Left ventricle myocardium inferior (tissue), 1 donor: ENCODE results near the gene RBBP5. TPM values are rescaled to one million over a fixed set of nuclear protein-coding genes. Genes with fewer than 3 reads are reported as not detected.

Source experiments
- DNase-seq: peaks from one replicate; pipeline ENCODE4 v3.0.0-alpha.2; 2020
- H3K27ac ChIP-seq: fragments of 200-600 bp; replicated peaks from 2 replicates; pipeline ENCODE4 v1.8.0; 2021
- H3K27me3 ChIP-seq: fragments of 200-600 bp; 2 replicates; pipeline ENCODE4 v1.8.0; 2021; ENCODE audit warnings: low read depth
- H3K36me3 ChIP-seq: fragments of 200-600 bp; 2 replicates; pipeline ENCODE4 v1.8.0; 2021
- H3K4me1 ChIP-seq: fragments of 200-600 bp; 2 replicates; pipeline ENCODE4 v1.8.0; 2021
- H3K4me3 ChIP-seq: fragments of 200-600 bp; 2 replicates; pipeline ENCODE4 v1.8.0; 2021; ENCODE audit warnings: mild to moderate bottlenecking, moderate library complexity
- H3K9me3 ChIP-seq: fragments of 200-600 bp; replicated peaks from 2 replicates; pipeline ENCODE4 v1.8.0; 2021
- intact Hi-C: fragments of 100-400 bp; cut with micrococcal nuclease; formaldehyde crosslinking; loops from one replicate; pipeline ENCODE4 v1.11.0; 2022
- total RNA-seq: library from RNA; stranded (reverse); fragmentation: NEBNext Ultra II Directional; extraction: Animal tissue kit (Norgen Biotek cat#: 25700); gene quantifications from one replicate; pipeline ENCODE4 v1.2.1, GENCODE V29; 2021
- TF ChIP-seq, protein P1 (sequence below): fragments of 200-600 bp; IDR thresholded peaks from 2 replicates; pipeline ENCODE4 v1.8.0; 2021; ENCODE audit warnings: antibody characterized with exemption, mild to moderate bottlenecking, borderline replicate concordance
- donor health status: DM: no; HTN: yes; CAD: no; lungs with severe emphysema.

Gene RBBP5
- total RNA-seq, 1 donor from 2014 or later: 10.3 TPM

- intact Hi-C loops: no loop called here
- Histone ChIP-seq H3K36me3 (peaks cover 67% of the 10 kb centered on the region), H3K9me3 (no peaks in the 10 kb centered on the region), H3K4me1 (no peaks in the 10 kb centered on the region), H3K27ac (no peak overlapping the region), H3K4me3 (no peak overlapping the region), H3K27me3 (no peaks in the 10 kb centered on the region)
- TF ChIP-seq, protein P1, sequence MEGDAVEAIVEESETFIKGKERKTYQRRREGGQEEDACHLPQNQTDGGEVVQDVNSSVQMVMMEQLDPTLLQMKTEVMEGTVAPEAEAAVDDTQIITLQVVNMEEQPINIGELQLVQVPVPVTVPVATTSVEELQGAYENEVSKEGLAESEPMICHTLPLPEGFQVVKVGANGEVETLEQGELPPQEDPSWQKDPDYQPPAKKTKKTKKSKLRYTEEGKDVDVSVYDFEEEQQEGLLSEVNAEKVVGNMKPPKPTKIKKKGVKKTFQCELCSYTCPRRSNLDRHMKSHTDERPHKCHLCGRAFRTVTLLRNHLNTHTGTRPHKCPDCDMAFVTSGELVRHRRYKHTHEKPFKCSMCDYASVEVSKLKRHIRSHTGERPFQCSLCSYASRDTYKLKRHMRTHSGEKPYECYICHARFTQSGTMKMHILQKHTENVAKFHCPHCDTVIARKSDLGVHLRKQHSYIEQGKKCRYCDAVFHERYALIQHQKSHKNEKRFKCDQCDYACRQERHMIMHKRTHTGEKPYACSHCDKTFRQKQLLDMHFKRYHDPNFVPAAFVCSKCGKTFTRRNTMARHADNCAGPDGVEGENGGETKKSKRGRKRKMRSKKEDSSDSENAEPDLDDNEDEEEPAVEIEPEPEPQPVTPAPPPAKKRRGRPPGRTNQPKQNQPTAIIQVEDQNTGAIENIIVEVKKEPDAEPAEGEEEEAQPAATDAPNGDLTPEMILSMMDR: no peak
- no peak for DNase-seq
Measured at GRCh38 chr1:205109711-205110110, 12.1 kb downstream of the RBBP5 start.

GRCh38 chr1:205109269-205109668 is 12.5 kb downstream of the RBBP5 start:
- H3K27ac ChIP-seq: no peak overlapping the region

GRCh38 chr1:205108464-205108863 is 13.3 kb downstream of the RBBP5 start:
- Histone ChIP-seq H3K36me3 (peaks cover 67% of the 10 kb centered on the region), H3K27me3 (no peaks in the 10 kb centered on the region), H3K4me1 (no peaks in the 10 kb centered on the region), H3K4me3 (no peak overlapping the region), H3K27ac (no peak overlapping the region), H3K9me3 (no peaks in the 10 kb centered on the region)
- intact Hi-C loops: no loop called here
- DNase-seq: no peak
- TF ChIP-seq, protein P1: no peak

More at GRCh38 chr1:205109269-205109668, 12.5 kb downstream of the RBBP5 start:
- Histone ChIP-seq H3K36me3 (peaks cover 67% of the 10 kb centered on the region), H3K9me3 (no peaks in the 10 kb centered on the region), H3K27me3 (no peaks in the 10 kb centered on the region), H3K4me1 (no peaks in the 10 kb centered on the region), H3K4me3 (no peak overlapping the region)
- TF ChIP-seq, protein P1: no peak
- intact Hi-C loops: no loop called here
- DNase-seq: no peak

DNA sequence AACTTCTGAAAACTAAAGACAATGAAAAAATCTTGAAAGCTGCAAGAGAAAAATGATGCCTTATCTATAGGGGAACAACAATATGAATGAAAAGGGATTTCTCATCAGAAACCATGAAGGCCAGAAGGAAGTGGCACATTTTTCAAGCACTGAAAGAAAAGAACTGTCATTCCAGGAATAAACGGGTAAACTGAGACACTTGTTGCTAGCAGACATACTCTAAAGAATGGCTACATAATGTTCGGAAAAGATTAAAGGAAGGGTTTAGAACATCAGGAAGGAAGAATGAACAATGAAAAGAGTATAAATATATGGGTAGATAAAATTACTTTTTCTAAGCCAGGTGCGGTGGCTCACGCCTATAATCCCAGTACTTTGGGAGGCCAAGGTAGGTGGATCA is 14.5 kb downstream of the RBBP5 start:
- H3K4me3 ChIP-seq: no peak overlapping the region
- no peaks in the 10 kb centered on the region for H3K4me1 ChIP-seq
- peaks cover 67% of the 10 kb centered on the region for H3K36me3 ChIP-seq
- H3K9me3 ChIP-seq: no peaks in the 10 kb centered on the region
- H3K27ac ChIP-seq: no peak overlapping the region
- TF ChIP-seq, protein P1: no peak
- H3K27me3 ChIP-seq: no peaks in the 10 kb centered on the region
- no peak for DNase-seq
- intact Hi-C loops: no loop called here

DNA sequence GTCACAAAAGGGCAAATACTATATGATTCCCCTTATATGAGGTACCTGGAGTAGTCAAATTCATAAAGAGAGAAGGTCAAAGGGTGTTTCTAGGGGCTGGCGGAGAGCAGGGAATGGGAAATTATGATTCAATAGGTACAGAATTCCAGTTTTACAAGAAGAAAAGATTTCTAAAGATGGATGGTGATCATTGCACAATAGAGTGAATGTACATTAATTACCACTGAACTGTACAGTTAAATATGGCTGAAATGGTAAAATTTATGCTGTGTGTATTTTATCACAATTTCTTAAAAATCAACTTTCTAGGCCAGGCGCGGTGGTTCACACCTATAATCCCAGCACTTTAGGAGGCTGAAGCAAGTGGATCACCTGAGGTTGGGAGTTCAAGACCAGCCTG is 19.4 kb downstream of the RBBP5 start:
- Histone ChIP-seq H3K4me3 (no peak overlapping the region), H3K4me1 (no peaks in the 10 kb centered on the region), H3K9me3 (no peaks in the 10 kb centered on the region), H3K27me3 (no peaks in the 10 kb centered on the region), H3K36me3 (peaks cover 92% of the 10 kb centered on the region), H3K27ac (no peak overlapping the region)
- intact Hi-C loops: no loop called here
- no peak for DNase-seq
- TF ChIP-seq, protein P1: no peak

- intact Hi-C loops: no loop called here
Measured at GRCh38 chr1:205098242-205098641, 23.5 kb downstream of the RBBP5 start.

More at GRCh38 chr1:205098242-205098641, 23.5 kb downstream of the RBBP5 start:
- no peak for DNase-seq
- H3K4me1 ChIP-seq: no peaks in the 10 kb centered on the region
- no peaks in the 10 kb centered on the region for H3K27me3 ChIP-seq
- H3K9me3 ChIP-seq: no peaks in the 10 kb centered on the region
- TF ChIP-seq, protein P1: no peak
- no peak overlapping the region for H3K4me3 ChIP-seq
- peaks cover 98% of the 10 kb centered on the region for H3K36me3 ChIP-seq
- H3K27ac ChIP-seq: no peak overlapping the region
